ENCODE data around the gene KLHL2.
A peak's percentile ranks its signal among the peaks of the same experiment; 100 is the strongest.

KLHL2 gene

DNA sequence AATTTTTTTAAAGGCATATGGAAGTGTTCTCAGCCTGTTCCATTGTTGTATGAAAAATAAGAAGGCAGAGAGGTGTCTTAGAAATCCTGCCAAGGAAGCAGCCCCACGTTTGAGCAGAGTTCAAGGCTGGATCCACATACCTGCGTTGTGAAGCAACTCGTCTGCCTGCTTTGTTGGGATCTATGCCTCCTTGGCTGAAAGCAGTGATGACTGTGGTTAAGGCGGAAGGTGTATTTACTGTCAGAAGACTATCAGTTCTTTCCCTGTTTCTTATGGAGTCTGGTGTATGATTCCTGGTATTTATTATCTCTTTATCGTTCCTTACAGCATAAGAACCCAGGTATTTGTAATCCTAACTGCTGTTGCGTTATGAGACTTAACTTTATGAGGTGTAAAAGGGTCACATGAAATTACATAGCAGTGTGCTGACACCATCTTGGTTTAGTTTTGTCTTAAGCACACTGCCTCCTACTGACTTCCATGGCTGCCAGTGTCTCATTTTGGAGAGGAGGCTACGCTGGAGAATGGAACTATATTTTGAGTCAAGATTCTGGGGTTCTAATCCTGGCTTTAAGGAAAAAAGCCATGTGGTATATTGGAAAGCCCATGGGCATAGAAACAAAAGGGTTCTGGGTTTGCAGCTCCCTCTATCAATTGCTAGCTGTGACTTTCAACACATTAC, 117.0 kb downstream of the KLHL2 start:
- Histone ChIP-seq H3K36me3 (ENCODE audit: insufficient read depth) (no peaks in the 10 kb centered on the region), H3K4me3 (IDR thresholded peaks at IDR 0.05; ENCODE audit: insufficient read depth, low read depth, low read length) (no peak overlapping the region), H3K9ac (no peak overlapping the region), H3K27me3 (ENCODE audit: insufficient read depth, low read depth) (no peaks in the 10 kb centered on the region), H3K4me1 (ENCODE audit: low read depth, poor library complexity, severe bottlenecking) (peaks cover 27% of the 10 kb centered on the region), H2AFZ (ENCODE audit: low read depth) (no peak overlapping the region), H3K4me2 (no peak overlapping the region), H3K79me2 (ENCODE audit: insufficient read depth, low read depth) (peaks cover 17% of the 10 kb centered on the region), H3K27ac (no peak overlapping the region), H4K20me1 (ENCODE audit: insufficient read depth) (no peaks in the 10 kb centered on the region)
- TF ChIP-seq, protein P1, sequence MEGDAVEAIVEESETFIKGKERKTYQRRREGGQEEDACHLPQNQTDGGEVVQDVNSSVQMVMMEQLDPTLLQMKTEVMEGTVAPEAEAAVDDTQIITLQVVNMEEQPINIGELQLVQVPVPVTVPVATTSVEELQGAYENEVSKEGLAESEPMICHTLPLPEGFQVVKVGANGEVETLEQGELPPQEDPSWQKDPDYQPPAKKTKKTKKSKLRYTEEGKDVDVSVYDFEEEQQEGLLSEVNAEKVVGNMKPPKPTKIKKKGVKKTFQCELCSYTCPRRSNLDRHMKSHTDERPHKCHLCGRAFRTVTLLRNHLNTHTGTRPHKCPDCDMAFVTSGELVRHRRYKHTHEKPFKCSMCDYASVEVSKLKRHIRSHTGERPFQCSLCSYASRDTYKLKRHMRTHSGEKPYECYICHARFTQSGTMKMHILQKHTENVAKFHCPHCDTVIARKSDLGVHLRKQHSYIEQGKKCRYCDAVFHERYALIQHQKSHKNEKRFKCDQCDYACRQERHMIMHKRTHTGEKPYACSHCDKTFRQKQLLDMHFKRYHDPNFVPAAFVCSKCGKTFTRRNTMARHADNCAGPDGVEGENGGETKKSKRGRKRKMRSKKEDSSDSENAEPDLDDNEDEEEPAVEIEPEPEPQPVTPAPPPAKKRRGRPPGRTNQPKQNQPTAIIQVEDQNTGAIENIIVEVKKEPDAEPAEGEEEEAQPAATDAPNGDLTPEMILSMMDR (conservative IDR thresholded peaks at IDR 0.05; ENCODE audit: low read depth, low read length), result no peak

DNA sequence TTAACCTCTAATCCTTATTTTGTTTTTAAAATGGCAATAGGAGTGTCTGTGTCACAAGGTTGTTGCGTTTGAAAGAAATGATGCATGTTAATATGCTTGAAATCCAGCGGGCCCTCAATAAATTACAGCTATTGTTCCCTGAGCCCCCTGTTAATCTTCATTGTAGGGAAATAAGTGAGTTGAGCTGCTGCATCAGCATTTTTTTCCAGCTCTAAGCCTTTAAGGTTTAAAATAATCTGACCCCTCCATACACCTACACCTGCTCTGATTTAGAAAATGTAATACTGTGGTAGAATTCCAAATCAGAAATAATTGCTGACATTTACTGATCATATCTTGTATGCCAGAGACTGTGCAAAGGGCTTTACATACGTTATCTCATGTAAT, 117.5 kb downstream of the KLHL2 start:
- no peak overlapping the region for H3K4me3 ChIP-seq (IDR thresholded peaks at IDR 0.05; ENCODE audit: insufficient read depth, low read depth, low read length)
- no peak overlapping the region for H2AFZ ChIP-seq (ENCODE audit: low read depth)
- H3K4me1 ChIP-seq (ENCODE audit: low read depth, poor library complexity, severe bottlenecking), result peaks cover 32% of the 10 kb centered on the region
- H3K27ac ChIP-seq, result no peak overlapping the region
- H3K36me3 ChIP-seq (ENCODE audit: insufficient read depth), result no peaks in the 10 kb centered on the region
- 0 out of 2 replicates have a peak overlapping the region, but pooled peaks have one; percentile 75 for H3K4me2 ChIP-seq
- peaks cover 22% of the 10 kb centered on the region for H3K79me2 ChIP-seq (ENCODE audit: insufficient read depth, low read depth)
- TF ChIP-seq, protein P1 (conservative IDR thresholded peaks at IDR 0.05; ENCODE audit: low read depth, low read length), result no peak
- H3K27me3 ChIP-seq (ENCODE audit: insufficient read depth, low read depth), result no peaks in the 10 kb centered on the region
- H3K9ac ChIP-seq, result no peak overlapping the region
- 0 out of 2 replicates have a peak, but pooled peaks cover 3% of the 10 kb centered on the region for H4K20me1 ChIP-seq (ENCODE audit: insufficient read depth)

DNA sequence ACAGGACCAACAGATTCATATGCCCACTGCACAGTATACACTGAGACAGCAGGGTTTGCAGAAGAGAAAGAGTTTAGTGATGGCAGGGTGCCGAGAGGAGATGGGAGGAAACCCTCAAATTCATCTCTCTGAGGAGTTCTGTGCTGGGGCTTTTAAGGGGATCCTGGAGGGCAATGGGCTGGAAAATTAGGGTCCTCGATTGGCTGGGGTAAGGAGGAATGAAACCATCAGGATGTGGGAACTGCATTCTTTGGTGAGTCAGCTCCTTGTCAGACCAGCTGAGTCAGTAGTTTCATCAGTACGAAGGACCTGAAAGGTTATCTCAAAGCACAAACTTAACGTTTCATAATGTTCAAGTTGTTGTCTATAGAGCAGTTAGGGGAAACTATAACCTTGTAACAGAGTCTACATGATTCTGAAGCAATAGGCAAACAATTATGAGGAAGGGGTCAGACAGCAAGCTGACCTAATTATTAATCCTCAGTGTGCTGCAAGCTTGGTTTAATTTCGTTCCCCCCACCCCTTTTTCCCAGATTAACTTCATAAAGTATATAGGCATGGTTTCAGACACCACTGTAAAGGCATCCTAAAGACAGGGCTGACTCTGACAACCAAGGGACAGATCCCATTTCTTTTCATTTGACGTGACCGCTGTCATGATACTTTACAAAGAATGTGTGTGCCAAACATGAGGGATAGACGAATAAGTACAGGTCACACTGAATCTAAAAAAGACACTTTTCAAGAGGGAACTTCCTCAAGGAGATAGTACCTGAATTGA, 118.6 kb downstream of the KLHL2 start:
- H3K36me3 ChIP-seq (ENCODE audit: insufficient read depth), result no peaks in the 10 kb centered on the region
- peaks cover 13% of the 10 kb centered on the region; the same call in 1 of the 2 replicates for H4K20me1 ChIP-seq (ENCODE audit: insufficient read depth)
- H3K4me3 ChIP-seq (IDR thresholded peaks at IDR 0.05; ENCODE audit: insufficient read depth, low read depth, low read length), result no peak overlapping the region
- peak overlapping the region; percentile 61; the same call in 1 of the 2 replicates for H3K27ac ChIP-seq
- no peak overlapping the region for H3K9ac ChIP-seq
- peak overlapping the region; percentile 75 for H3K4me2 ChIP-seq
- peaks cover 43% of the 10 kb centered on the region for H3K4me1 ChIP-seq (ENCODE audit: low read depth, poor library complexity, severe bottlenecking)
- peaks cover 32% of the 10 kb centered on the region for H3K79me2 ChIP-seq (ENCODE audit: insufficient read depth, low read depth)
- TF ChIP-seq, protein P1 (conservative IDR thresholded peaks at IDR 0.05; ENCODE audit: low read depth, low read length), result no peak
- peak overlapping the region; percentile 94 for H2AFZ ChIP-seq (ENCODE audit: low read depth)
- H3K27me3 ChIP-seq (ENCODE audit: insufficient read depth, low read depth), result no peaks in the 10 kb centered on the region

DNA sequence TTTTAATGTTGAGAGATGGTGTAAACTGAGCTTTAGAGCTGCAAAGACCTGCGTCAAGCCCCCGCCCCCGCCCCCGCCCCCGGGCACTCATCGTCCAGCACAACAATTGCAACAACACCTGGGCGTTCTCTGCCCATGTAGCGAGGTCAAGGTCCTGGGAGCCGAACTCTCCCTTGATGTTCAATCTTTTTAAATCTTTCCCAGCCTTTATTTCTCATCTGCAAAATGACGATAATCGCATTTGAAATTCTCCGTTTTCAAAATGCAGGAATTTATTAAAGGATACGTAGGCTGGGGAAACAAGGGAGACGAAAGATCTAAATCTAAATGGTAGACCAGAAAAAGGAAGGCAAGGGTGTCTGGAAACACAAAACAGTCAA, 119.5 kb downstream of the KLHL2 start:
- Histone ChIP-seq H3K4me1 (ENCODE audit: low read depth, poor library complexity, severe bottlenecking) (peaks cover 51% of the 10 kb centered on the region), H3K4me2 (peak overlapping the region; percentile 75), H3K79me2 (ENCODE audit: insufficient read depth, low read depth) (peaks cover 41% of the 10 kb centered on the region), H2AFZ (ENCODE audit: low read depth) (peak overlapping the region; percentile 94), H4K20me1 (ENCODE audit: insufficient read depth) (peaks cover 13% of the 10 kb centered on the region; the same call in 1 of the 2 replicates), H3K27ac (peak overlapping the region; percentile 61), H3K4me3 (IDR thresholded peaks at IDR 0.05; ENCODE audit: insufficient read depth, low read depth, low read length) (no peak overlapping the region), H3K27me3 (ENCODE audit: insufficient read depth, low read depth) (no peaks in the 10 kb centered on the region), H3K36me3 (ENCODE audit: insufficient read depth) (no peaks in the 10 kb centered on the region), H3K9ac (peak overlapping the region; percentile 46; the same call in 1 of the 2 replicates)
- TF ChIP-seq, protein P1 (conservative IDR thresholded peaks at IDR 0.05; ENCODE audit: low read depth, low read length), result no peak
